GM23248 (cell line): ENCODE measurements around the gene CDR2.

Source experiments
- EZH2 ChIP-seq: fragments of 200-600 bp; sonication (generic); IDR thresholded peaks from 2 replicates; pipeline ENCODE4 v1.6.1; 2018; ENCODE audit warnings: antibody characterized with exemption, mild to moderate bottlenecking; ENCODE audit not compliant: insufficient read depth, poor library complexity, severe bottlenecking
- EZH2phosphoT487 ChIP-seq: fragments of 200-600 bp; sonication (generic); IDR thresholded peaks from 2 replicates; pipeline ENCODE4 v1.6.1; 2018; ENCODE audit warnings: antibody characterized with exemption, moderate library complexity, mild to moderate bottlenecking, low read depth; ENCODE audit not compliant: insufficient read depth

GRCh38 chr16:22355487-22355908, 18.9 kb downstream of the CDR2 start:
- TF ChIP-seq EZH2phosphoT487 (no peak), EZH2 (no peak)
